SU-DHL-6 (cell line): ENCODE measurements around the gene YPEL4.
"Not testable (repeated sequence)": the region's sequence is repeated elsewhere in the genome, so short reads cannot be mapped to it uniquely, and the experiment has no call there.

ENCODE experiments used
- EZH2phosphoT487 ChIP-seq: fragments of 200-600 bp; sonication (generic), shearing (Covaris generic); conservative IDR thresholded peaks from 2 replicates; pipeline ENCODE4 v1.6.1; 2018; ENCODE audit warnings: mild to moderate bottlenecking, antibody characterized with exemption, low read length, moderate library complexity, mixed read lengths
- TF ChIP-seq, protein P1 (sequence below): fragments of 200-600 bp; sonication (generic); IDR thresholded peaks from one replicate; pipeline ENCODE4 v1.5.1; 2017; ENCODE audit warnings: antibody characterized with exemption, mild to moderate bottlenecking, low read length, moderate library complexity; ENCODE audit not compliant: insufficient read depth, poor library complexity, severe bottlenecking

DNA sequence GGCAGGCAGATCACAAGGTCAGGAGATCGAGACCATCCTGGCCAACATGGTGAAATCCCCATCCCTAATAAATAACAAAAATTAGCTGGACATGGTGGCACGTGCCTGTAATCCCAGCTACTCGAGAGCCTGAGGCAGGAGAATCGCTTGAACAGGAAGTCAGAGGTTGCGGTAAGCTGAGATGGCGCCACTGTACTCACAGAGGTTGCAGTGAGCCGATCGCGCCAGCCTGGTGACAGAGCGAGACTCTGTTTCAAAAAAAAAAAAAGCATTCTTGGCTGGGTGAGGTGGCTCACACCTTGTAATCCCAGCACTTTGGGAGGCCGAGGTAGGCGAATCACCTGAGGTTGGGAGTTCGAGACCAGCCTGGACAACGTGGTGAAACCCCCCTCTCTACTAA, 2.5 kb upstream of the YPEL4 start:
- TF ChIP-seq, protein P1, sequence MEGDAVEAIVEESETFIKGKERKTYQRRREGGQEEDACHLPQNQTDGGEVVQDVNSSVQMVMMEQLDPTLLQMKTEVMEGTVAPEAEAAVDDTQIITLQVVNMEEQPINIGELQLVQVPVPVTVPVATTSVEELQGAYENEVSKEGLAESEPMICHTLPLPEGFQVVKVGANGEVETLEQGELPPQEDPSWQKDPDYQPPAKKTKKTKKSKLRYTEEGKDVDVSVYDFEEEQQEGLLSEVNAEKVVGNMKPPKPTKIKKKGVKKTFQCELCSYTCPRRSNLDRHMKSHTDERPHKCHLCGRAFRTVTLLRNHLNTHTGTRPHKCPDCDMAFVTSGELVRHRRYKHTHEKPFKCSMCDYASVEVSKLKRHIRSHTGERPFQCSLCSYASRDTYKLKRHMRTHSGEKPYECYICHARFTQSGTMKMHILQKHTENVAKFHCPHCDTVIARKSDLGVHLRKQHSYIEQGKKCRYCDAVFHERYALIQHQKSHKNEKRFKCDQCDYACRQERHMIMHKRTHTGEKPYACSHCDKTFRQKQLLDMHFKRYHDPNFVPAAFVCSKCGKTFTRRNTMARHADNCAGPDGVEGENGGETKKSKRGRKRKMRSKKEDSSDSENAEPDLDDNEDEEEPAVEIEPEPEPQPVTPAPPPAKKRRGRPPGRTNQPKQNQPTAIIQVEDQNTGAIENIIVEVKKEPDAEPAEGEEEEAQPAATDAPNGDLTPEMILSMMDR = not testable (repeated sequence)
- not testable (repeated sequence) for TF ChIP-seq EZH2phosphoT487
